22Rv1 (cell line): Measurements from ENCODE around the gene IFT122.

Experiments used
- ZFX ChIP-seq: fragments of 450-650 bp; IDR thresholded peaks from 2 replicates; pipeline ENCODE4 v1.6.1; 2017; ENCODE audit warnings: antibody characterized with exemption, borderline replicate concordance
- TF ChIP-seq, protein P1 (sequence below): fragments of 450-650 bp; IDR thresholded peaks from 2 replicates; pipeline ENCODE4 v1.5.1; 2017; ENCODE audit warnings: mild to moderate bottlenecking

GRCh38 chr3:129428376-129429079 lies 11.5 kb upstream of the IFT122 start, which contains the start of gene EFCAB12:
- TF ChIP-seq, protein P1, sequence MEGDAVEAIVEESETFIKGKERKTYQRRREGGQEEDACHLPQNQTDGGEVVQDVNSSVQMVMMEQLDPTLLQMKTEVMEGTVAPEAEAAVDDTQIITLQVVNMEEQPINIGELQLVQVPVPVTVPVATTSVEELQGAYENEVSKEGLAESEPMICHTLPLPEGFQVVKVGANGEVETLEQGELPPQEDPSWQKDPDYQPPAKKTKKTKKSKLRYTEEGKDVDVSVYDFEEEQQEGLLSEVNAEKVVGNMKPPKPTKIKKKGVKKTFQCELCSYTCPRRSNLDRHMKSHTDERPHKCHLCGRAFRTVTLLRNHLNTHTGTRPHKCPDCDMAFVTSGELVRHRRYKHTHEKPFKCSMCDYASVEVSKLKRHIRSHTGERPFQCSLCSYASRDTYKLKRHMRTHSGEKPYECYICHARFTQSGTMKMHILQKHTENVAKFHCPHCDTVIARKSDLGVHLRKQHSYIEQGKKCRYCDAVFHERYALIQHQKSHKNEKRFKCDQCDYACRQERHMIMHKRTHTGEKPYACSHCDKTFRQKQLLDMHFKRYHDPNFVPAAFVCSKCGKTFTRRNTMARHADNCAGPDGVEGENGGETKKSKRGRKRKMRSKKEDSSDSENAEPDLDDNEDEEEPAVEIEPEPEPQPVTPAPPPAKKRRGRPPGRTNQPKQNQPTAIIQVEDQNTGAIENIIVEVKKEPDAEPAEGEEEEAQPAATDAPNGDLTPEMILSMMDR = no peak
- TF ChIP-seq ZFX = no peak
